GM12875 (cell line): ENCODE results near the gene RNF222.

ENCODE experiments used
- H3K4me3 ChIP-seq: one replicate; pipeline ENCODE4 v1.5.1; 2011; ENCODE audit warnings: low read depth, low read length, control low read depth
- CTCF ChIP-seq: IDR thresholded peaks from 2 replicates; pipeline ENCODE4 v1.5.1; 2011; ENCODE audit warnings: low read depth, mild to moderate bottlenecking, control low read depth, inconsistent platforms, low read length, moderate library complexity, borderline replicate concordance; ENCODE audit not compliant: insufficient read depth

RNF222 gene

GRCh38 chr17:8413328-8413727 is 15.7 kb upstream of the RNF222 start:
- TF ChIP-seq CTCF: no peak
- H3K4me3 ChIP-seq: no peak overlapping the region

DNA sequence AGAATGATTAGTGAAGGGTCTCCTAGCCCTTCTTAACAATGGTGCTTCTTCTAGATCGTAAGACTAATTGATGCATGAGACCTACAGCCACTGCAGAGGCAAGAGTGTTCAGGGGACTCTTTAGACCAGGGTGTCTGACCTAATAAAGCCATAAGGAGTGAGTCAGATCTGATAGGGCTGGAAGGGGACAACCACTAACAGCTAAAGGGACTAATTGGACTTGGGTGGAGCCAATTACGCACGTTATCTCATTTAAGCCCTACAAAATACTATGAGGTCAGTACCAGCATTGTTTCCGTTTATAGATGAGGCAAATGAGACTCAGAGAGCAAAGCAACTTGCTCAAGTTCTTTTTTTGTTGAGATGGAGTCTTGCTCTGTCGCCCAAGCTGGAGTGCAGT is 14.5 kb upstream of the RNF222 start:
- no peak overlapping the region for H3K4me3 ChIP-seq
- no peak for TF ChIP-seq CTCF

DNA sequence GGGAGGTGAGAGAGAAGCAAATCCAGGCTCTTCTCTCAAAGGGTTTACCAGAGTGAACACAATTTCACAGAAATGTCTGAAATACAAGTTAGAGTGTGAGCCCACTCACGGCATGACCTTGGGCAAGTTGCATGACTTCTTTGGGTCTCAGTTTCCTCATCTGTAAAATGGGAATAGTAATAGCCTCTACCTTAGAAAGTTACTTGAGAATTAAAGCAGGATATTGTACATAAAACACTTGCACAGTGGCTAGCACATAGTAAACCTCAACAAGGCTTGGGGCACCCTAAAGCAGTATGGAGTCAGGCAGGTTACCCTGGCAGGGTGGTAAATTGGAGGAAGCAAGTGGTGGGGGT is 13.2 kb upstream of the RNF222 start:
- TF ChIP-seq CTCF: no peak
- H3K4me3 ChIP-seq: no peak overlapping the region

DNA sequence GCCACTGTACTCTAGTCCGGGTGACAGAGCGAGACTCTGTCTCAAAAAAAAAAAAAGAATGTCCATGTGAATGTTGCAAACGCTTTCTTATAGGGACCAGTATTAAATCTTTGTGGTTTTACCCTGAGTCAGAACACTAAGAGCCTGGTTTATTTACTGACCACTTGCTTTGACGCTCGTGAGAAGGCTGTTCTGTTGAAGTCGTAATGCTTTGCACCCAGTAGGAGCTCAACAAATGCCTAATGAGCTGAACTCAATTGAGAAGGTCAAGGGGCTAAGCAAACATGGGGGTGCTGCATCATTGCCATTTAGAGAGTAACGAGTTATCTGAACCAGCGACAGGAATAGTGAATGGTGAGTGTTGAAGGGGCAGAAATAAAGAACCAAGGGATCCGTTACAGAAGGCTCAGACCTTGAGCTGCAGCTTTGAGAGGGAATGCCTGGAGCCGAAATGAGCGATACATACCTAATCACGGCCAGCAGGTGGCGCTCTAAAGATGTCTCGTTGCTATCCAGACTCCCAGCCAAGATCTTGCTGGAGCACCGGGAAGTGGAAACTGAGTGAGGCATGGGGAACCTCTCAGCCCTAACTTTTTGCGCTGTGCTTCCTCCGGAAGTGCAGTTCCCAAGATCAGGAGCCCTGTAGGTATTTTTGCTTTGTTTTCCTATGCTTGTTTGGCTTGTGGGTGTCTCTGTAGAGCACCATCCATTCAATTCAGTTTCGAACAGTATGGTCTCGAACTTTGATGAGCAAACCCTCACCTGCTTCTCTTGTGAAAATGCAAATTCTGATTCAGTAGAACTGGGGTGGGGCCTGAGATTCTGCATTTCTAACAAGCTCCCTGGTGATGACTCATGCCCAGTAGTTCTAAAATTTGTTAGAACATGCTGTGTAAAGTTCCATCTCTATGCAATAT is 12.6 kb upstream of the RNF222 start:
- no peak overlapping the region for H3K4me3 ChIP-seq
- TF ChIP-seq CTCF: peak; percentile 83

DNA sequence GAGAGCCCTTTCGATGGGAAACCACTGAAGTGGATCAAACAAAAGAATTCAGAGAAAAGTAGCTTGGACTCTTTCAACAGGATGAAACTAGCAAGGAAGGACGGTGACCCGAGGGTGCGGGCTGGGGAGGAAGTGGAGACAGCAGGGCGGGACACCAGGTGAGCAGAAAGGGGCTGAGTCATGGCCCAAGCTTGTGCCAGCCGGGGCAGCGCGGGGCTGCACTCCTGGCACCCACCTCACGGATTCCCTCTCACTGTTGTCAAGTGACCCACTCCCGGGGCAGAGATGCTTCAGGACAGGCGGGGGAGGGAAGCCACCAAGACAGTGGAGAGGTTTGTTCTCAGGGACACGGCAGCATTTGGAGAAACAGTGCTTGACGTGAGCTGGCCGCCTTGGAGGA is 10.7 kb upstream of the RNF222 start:
- H3K4me3 ChIP-seq: no peak overlapping the region
- TF ChIP-seq CTCF: no peak

DNA sequence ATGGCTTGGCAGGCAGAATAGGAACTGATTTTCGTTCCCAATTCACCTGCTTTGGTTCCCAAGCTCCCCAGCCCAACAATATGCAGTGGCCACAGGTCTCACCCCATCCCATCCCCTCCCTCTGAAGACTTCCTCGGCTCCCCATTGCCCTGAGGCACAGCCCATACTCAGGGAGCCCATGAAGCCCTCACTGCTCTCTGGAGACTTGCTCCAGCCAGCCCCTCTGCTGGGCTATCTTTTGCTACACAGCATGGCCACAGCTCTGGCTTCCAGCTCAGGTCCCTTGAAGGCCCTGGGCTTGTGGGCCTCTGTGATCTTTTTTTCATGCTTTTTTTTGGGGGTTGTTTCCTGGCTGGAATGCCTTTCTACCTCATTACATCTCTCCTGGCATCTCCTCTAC is 8.5 kb upstream of the RNF222 start:
- TF ChIP-seq CTCF: no peak
- no peak overlapping the region for H3K4me3 ChIP-seq

DNA sequence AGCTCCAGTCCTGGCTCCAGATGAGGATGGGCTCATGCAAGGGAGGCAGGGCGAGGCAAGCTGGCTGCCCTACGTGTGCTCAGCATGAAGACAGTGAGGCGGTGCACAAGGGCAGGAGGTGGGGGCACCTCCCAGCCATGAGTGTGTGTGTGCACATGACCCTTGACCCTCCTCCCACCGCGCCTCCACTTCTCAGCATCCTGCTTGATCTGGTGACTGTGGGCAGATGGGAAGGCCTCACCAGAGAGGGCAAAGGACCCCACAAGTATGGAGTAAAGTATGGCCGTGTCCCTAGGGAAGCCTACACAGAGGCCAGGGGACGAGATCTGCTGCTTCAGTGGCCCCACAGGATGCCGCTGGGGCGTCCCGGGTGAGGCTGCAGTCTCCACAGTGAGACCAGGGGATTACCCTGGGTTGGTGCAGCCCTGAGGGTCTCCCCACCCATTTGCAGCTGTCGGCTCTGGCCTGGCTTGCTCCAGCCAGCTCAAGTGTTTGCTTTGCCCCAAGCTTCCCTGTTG is 7.9 kb upstream of the RNF222 start:
- H3K4me3 ChIP-seq: no peak overlapping the region
- no peak for TF ChIP-seq CTCF
